ENCODE results near the gene MANBA. TPM values are rescaled to one million over a fixed set of nuclear protein-coding genes. Genes with fewer than 3 reads are reported as not detected.

Gene MANBA
- total RNA-seq, 1 donor from 2014 or later: 9.4 TPM

DNA sequence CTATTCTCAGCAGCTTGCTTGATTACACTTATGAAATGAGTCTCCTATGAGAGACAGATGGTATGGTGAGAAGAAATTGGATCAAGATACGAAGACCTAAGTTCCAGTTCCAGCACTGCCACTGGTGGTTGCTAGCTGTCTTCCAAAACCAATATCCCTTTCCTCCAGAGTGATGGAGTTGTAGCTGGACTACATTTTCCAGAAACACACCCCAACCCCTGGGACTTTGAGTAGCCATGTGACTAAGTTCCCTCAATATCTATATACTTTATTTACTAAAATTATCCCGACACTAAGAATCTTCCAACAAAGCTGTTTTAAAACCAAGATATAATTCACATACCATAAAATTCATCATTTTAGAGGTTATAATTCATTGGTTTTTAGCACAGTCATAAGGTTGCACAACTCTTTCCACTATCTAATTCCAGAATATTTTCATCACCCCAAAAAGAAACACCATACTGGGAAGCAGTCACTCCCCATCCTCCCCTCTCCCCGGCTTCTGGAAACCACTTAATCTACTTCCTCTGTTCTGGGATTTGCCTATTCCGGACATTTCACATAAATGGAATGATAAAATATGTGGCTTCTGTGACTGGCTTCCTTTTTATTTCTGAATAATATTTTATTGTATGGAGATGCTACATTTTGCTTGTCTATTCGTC is 118.0 kb downstream of the MANBA start:
- H3K36me3 Mint-ChIP-seq (ENCODE audit: low read depth, unreplicated experiment): peaks cover 4% of the 10 kb centered on the region
- no peaks in the 10 kb centered on the region for H3K4me1 Mint-ChIP-seq (ENCODE audit: unreplicated experiment)
- TF ChIP-seq CTCF (IDR thresholded peaks at IDR 0.05; ENCODE audit: unreplicated experiment): no peak
- H3K9me3 Mint-ChIP-seq (ENCODE audit: unreplicated experiment): no peaks in the 10 kb centered on the region
- H3K27me3 Mint-ChIP-seq (ENCODE audit: unreplicated experiment): no peaks in the 10 kb centered on the region
- no peak overlapping the region for H3K4me3 Mint-ChIP-seq (ENCODE audit: unreplicated experiment)
- no peak for DNase-seq (ENCODE audit: low spot score)
- H3K27ac Mint-ChIP-seq (ENCODE audit: unreplicated experiment): no peak overlapping the region

DNA sequence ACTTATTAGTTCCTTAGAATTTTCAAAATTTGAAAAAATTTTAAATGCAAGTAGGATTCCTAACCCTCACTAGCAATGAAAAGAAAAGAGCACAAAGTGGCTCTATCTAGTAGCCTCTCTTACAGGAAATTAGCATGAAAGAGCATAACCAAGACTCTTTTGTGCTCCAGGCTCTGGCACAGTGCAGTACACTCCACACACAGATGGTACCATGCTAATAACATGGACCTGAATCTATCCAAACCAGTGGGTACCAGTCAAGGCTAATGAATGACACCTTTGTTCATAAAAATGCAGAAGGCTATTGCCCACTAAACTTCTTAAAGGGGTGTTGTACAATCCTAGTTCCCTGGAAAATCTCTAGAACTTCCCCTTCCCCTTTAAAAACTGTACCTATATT is 119.0 kb downstream of the MANBA start:
- Mint-ChIP-seq H3K27ac (ENCODE audit: unreplicated experiment) (no peak overlapping the region), H3K27me3 (ENCODE audit: unreplicated experiment) (no peaks in the 10 kb centered on the region), H3K4me3 (ENCODE audit: unreplicated experiment) (no peak overlapping the region), H3K4me1 (ENCODE audit: unreplicated experiment) (no peaks in the 10 kb centered on the region), H3K36me3 (ENCODE audit: low read depth, unreplicated experiment) (peaks cover 4% of the 10 kb centered on the region), H3K9me3 (ENCODE audit: unreplicated experiment) (no peaks in the 10 kb centered on the region)
- no peak for TF ChIP-seq CTCF (IDR thresholded peaks at IDR 0.05; ENCODE audit: unreplicated experiment)
- DNase-seq (ENCODE audit: low spot score): no peak

DNA sequence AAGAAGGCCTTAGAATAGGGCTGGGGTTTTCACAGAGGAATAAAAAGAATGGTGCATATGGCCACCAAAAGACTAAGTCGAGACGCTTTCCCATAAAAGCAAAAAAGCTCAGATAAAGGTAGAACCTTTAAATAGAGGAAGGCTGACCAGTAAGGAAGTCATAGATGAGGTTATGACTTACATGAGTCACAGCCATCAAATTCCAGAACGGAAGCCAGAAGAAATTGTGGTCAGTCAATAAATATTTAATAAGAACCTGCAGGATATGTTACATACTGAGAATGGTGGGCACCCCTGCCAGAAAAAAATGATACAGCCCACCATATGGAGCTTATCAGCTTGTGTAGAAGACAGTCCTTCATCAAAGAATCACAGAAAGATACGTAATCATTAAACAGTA is 120.1 kb downstream of the MANBA start:
- H3K27ac Mint-ChIP-seq (ENCODE audit: unreplicated experiment): no peak overlapping the region
- DNase-seq (ENCODE audit: low spot score): no peak
- no peaks in the 10 kb centered on the region for H3K4me1 Mint-ChIP-seq (ENCODE audit: unreplicated experiment)
- H3K9me3 Mint-ChIP-seq (ENCODE audit: unreplicated experiment): no peaks in the 10 kb centered on the region
- H3K36me3 Mint-ChIP-seq (ENCODE audit: low read depth, unreplicated experiment): peaks cover 4% of the 10 kb centered on the region
- no peak for TF ChIP-seq CTCF (IDR thresholded peaks at IDR 0.05; ENCODE audit: unreplicated experiment)
- H3K4me3 Mint-ChIP-seq (ENCODE audit: unreplicated experiment): no peak overlapping the region
- H3K27me3 Mint-ChIP-seq (ENCODE audit: unreplicated experiment): no peaks in the 10 kb centered on the region

- no peak overlapping the region for H3K27ac Mint-ChIP-seq (ENCODE audit: unreplicated experiment)
- no peaks in the 10 kb centered on the region for H3K4me1 Mint-ChIP-seq (ENCODE audit: unreplicated experiment)
Observed at GRCh38 chr4:102639598-102639997, 121.2 kb downstream of the MANBA start.

More at GRCh38 chr4:102639598-102639997, 121.2 kb downstream of the MANBA start:
- TF ChIP-seq CTCF (IDR thresholded peaks at IDR 0.05; ENCODE audit: unreplicated experiment): no peak
- H3K4me3 Mint-ChIP-seq (ENCODE audit: unreplicated experiment): no peak overlapping the region
- DNase-seq (ENCODE audit: low spot score): no peak
- no peaks in the 10 kb centered on the region for H3K9me3 Mint-ChIP-seq (ENCODE audit: unreplicated experiment)
- H3K36me3 Mint-ChIP-seq (ENCODE audit: low read depth, unreplicated experiment): peaks cover 4% of the 10 kb centered on the region
- no peaks in the 10 kb centered on the region for H3K27me3 Mint-ChIP-seq (ENCODE audit: unreplicated experiment)
